ENCODE results near the gene KRR1.

The KRR1 gene

DNA sequence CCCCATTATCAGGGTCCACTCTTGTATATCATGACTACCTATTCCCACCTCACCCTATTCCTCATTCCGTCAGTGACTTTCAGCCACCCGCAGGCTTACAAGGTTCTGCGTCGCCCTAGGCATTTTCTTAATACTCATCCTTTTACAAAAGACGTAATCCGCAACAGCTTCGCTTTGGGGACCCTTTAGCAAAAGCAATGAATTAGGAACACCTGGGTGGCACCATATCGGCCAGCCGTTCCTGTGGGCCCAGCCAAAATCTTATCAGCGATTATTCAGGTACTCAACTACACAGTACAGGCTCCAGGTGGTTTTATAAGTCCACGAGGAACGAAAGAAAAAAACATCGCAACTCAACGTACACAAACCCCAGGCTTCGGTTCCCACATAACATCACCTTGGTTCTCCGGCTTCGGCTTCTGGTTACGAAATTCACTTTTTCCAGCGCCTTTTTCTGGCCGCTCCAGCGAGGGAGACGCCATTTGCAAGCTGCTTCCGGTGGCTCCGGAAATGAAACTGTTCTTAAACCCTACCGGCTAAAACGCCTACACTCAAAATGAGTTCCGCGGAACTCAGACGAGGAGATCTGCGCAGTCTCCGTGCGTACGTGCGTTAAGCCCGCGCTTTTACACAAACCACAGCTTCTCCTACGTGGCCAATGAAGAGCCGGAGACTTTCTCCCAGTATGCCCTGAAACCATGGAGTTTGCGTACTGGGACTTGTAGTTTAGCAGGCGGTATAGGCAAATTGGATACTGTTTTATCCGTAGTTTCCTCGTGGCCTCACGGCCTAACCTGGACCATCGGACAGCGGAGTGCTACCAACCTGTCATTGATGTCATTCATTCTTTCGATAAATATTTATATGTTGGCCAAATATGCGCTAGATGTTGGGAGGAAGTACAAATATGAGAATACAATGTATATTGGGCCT lies at the start of gene KRR1:
Gene KRR1 (minus strand): TSS at position 494 of the 933 bp plus-strand sequence. CDS start 12 bp downstream, at position 482.
- DNase-seq (ENCODE audit: low read depth, low spot score): peak; percentile 96

DNA sequence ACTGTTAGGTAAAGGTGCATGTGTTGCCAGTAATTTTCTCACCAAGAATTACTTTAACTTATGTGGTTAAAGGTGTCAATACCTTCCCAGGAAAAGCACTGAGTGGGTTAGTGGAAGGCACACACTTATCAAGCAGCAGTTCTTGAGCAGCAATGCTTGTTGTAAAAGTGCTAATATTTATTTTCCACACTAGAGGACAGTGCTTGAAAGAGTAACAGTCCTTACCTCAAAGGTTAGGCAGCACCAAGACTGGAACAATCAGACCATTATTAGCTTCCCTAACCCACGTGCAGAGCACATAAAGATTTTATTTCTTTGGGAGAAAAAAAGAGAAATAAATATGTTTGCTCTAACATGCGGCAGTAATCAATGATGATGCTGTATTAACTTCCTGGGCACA lies 48.8 kb upstream of the KRR1 start:
- no peak for DNase-seq (ENCODE audit: low read depth, low spot score)

DNA sequence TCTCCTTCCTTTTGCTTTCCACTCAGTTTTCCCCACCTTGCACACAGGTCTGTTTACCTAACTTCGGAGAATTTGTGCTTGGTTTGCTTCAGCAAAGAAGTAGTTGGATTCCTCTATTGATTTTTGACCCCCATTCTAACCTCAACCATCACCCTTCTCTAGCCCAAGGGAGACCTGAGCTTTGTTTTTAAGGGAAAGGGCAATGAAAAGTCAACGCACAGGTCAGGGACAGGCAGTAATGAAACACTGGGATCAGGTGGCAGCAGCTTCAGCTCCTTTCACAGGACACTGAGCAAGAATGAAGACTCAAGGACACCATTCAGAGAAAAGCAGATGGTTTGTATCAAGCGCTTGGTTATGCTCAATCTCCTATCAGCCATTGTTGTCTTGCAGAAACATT lies 46.9 kb upstream of the KRR1 start:
- no peak for DNase-seq (ENCODE audit: low read depth, low spot score)

DNA sequence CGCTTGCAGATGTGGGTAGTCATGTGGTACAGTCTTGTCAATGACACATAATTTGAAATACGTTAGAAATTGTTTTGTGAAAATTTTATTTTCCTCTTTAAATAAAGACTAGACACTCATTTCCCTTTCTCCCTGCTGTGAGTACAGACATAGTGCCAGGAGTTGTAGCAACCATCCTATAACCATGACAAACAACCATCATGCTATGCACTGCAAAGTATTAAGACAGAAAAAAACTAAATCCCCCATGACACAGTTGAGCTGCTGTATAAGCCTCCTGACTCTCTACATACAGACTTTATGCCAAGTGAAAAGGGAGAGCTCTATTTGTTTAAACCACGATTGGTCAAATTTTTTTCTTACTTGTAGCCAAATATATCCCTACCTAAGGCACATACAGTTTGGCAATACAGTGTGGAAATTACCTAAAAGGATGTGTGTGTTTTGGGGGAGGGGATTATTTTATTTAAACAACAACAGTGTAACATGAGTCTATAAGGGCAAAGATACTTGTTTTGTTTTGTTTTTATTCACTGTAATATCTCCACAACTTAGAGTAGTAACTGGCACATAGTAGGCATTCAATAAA lies 45.0 kb upstream of the KRR1 start:
- no peak for DNase-seq (ENCODE audit: low read depth, low spot score)

DNA sequence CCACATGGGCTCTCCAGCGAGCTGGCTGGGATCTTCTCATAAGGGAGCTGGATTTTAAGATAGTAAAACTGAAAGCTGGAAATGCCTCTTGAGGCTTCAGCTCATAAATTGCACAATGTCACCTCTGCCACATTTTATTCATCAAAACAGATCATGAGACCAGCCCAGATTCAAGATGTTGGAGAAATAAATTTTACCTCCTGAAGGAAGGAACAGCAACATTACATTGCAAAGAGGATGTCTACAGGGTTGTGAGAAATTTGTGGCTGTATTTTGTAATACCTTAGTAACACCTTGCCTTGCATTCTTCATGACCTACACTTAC lies 43.1 kb upstream of the KRR1 start:
- no peak for DNase-seq (ENCODE audit: low read depth, low spot score)

DNA sequence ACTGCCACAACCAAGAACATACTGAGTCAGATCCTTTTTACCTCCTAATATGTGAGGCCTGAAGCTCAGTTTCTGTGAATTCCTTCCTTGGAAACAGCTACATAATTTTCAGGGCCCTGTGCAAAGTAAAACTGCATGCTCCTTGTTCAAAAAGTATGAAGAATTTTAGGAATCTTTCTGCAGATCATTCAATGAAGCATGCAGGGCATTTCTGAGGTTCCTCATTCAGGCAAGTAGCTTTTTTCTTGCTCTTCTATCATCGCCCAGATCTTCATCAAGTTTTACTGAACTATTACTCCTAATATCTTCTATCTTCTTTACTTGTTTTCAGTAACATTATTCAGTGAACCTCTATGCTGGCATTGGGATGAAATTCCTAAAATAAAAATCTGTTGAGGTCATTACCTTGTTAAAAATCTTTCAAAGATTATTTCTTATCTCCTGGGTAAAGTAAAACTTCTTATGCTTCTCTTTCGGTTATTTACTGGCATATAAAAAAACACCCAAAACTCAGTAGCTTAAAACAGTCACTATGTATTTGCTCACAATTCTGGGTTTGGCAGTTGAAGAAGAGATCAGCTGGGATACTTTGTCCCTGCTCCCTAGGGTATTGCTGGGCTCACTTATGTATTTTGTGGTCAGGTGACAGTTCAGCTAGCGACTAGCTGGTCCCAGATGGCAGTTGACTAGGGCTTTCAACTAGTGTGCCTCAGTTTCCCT lies 42.6 kb upstream of the KRR1 start:
- DNase-seq (ENCODE audit: low read depth, low spot score): no peak

DNA sequence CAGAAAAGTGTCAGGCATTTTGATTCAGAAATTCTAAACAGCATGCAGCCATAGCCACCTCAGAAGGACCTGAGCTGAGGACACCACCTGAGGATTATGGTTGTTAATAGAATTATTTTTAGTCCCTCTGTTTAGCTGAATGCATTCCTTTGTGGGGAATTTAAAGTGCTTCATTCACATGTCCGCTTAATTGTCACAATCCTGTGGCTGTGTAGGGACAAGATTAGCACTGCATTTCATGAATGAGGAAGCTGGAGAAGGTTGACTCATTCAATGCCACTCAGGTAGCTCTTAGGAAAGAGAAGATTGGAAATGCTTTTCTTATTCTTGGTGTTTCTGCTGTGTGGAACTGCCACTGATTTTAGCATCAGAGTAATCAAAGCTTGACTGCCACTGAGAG lies 42.0 kb upstream of the KRR1 start:
- no peak for DNase-seq (ENCODE audit: low read depth, low spot score)

DNA sequence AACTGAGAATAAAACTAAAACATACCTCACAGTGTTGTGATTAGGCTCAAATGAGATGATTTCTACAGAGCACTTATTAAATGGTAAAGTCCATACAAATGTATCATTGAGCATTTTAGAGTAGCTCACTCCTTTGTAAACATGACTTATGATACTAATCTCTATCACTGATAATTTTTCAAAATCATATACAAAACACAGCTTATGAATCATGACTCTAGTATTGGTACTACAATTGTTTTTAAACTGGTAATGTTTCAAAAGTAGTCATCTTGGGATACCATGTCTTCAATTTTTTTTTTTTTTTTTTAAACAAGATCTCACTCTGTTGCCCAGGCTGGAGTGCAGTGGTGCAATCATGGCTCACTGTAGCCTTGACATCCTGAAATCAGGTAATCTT lies 40.1 kb upstream of the KRR1 start:
- no peak for DNase-seq (ENCODE audit: low read depth, low spot score)

DNA sequence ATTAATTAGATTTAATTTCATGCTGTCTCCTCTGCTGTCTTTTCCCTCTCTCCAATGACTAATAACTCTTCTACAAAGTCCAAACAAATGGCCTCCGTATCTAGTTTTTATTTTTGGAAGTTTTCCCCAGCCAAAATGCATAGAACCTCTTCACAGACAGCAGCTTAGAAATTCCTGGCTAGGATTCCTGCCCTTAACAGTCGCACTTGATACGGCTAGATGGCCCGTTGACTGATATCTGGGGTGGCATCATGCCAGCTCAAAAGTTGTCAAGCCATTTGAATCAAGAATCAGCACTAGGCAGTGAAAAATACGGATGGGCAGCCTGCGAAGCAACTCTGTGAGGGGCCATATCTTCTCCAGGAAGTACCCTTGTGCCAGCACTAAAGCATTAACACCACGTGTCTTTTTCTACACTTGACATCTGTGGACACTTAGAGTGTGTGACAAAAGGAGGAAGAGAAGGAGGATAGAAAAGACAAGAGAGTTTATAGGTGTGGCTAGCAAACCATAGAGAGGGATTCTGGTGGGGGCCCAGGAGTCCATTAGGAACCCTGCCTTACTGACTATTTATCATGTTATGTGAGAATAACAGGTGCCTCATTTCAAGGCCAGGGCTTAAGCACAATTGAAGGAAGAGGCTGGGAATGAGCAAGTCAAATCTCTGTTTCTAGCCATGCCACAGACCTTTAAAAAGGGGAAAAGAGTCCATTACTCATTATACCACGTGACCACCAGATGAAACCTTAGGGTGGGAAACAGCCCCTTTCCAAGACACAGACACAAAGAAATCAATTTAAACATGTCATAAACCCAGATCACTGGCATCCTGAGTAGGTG lies 39.2 kb upstream of the KRR1 start:
- no peak for DNase-seq (ENCODE audit: low read depth, low spot score)

DNA sequence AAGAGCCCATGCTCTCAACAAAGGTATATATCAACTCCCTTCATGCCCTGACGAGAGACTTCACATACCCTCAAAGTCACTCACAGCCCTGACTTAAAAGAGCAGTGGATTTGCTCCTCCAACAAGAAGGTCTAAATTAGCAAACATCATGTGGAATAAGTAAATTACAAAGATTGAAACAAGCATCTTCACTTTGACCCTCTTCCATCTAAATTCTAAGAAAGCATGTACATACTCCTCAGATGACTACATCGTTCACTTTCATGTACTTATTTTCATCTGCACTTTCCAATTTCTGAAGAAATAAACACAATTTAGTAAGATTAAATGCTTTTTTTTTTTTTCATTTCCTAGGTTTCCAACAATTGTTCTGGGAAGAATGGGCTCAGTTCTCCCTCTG lies 38.6 kb upstream of the KRR1 start:
- no peak for DNase-seq (ENCODE audit: low read depth, low spot score)

DNA sequence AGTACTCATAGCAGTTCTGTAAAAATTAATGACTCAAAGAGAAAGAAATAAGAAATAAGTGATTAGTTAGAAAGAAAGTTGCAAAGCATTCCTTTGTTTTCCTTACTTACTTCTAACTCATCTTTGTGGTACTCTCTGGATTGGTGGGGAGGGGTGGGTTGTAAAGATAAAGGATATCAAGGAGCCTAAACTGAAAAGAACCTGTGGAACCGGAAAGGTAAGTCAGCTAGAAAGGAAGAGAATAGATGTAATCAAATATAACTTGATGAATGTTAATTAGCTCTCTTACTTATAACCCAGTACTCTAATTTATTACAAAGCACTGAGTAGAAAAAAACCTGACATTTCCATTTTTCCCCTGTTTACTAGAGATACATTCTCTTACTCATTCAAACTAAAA lies 37.5 kb upstream of the KRR1 start:
- DNase-seq (ENCODE audit: low read depth, low spot score): no peak

DNA sequence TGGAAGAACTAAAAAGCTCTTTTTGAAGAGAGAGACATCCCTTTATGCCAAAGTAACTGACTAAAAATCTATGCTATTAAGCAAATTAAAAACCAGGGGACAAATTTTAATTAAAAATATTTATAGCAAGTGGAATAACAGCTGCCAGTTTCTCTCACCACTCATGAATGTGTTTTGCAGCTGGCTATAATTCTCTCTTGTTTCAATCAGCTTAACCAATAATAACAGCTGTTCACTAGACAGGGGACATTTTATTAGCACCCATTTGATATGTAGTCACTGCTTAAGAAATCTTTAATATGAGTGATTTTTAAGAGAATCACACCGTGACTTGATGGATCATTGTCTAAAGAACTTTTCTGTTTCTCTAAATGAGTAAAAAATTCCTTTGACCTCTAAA lies 34.2 kb upstream of the KRR1 start:
- DNase-seq (ENCODE audit: low read depth, low spot score): no peak

DNA sequence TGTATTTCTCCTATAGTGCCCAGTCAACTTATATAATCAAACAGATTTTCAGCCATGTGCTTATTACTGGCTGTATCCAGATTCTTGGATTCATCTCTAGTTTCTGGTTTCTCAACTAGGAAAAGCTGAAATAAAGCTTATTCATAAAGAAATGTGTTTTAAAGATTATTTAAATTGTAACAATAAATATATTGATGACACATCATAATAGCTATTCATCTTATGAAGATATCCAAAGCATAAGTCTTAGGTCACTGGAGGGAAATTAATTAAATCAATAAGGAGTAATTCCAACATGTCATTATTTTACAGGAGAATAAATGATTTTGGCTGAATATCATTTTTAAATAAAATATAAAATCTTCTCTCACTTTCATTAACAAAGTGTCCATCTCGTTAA lies 32.1 kb upstream of the KRR1 start:
- no peak for DNase-seq (ENCODE audit: low read depth, low spot score)

DNA sequence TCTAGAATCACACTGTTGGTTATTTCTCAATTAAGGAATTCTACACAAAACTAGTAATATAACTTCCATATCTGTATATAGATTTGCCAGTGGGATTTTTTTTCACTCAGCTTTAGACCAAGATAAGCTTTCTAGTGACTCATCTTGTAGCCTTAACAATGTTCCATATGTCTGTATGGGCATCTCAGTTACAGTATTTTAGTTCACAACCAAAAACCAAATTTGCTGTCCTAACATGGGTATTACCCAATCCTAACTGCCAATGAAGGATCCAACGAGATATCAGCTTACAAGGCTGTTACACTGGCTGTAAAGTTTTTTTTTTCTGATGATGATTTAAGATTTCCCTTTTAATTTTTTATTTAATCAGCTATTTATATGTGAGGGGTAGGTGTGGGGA lies 31.5 kb upstream of the KRR1 start:
- no peak for DNase-seq (ENCODE audit: low read depth, low spot score)

DNA sequence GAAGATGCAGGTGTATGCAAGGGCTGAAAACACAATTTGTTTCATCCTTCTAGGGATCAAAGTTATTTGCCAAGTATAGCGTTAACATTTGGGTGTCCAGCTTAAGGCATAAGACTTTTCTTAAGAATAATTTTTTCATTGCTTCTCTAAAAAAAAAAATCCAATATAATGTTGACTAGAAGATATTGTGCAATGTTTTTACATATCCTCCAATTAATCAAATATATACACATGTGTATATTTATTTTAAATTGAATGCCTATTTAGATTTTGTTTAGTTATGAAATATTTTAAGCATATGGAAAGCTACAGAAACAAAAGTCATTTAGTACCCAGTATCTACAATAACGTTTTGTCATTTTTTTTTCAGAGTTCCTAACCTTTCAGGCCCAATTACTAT lies 28.5 kb upstream of the KRR1 start:
- no peak for DNase-seq (ENCODE audit: low read depth, low spot score)

DNA sequence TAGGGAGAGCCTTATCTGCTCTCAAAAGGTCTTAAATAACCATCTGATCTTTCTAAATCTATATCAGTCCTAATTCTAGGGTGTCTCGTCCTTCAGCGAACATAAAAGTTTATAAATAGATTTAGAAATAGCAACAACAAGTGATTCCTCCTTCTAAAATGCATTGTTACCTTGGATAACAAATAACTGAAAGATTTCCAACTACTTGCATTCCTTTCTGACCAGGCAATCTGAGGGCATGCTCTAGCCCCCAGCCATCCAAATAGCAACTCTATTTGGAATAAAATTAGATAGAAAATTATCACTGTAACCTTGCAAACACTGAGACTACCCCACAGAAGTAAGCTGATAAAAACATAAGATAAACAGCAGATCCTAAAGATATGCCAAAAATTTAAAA lies 21.8 kb upstream of the KRR1 start:
- DNase-seq (ENCODE audit: low read depth, low spot score): no peak

DNA sequence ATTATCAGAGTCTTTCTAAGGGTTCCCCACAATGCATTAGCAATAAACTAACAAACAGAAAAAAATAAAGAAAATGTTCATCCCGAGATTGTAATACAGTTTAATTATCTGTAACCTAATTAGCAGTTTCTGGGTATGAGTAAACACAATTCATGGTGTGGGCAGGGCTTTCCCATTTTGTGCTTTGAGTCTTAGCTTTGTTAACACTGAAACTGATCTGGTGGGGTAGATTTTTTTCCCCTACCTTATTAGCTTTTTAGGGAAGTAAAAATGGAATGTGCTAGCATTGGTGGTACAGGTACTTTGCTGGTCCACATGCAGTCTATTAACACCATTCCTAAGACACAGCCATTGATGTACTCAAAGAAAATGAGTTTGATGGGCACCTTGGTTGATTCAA lies 18.4 kb upstream of the KRR1 start:
- DNase-seq (ENCODE audit: low read depth, low spot score): no peak

DNA sequence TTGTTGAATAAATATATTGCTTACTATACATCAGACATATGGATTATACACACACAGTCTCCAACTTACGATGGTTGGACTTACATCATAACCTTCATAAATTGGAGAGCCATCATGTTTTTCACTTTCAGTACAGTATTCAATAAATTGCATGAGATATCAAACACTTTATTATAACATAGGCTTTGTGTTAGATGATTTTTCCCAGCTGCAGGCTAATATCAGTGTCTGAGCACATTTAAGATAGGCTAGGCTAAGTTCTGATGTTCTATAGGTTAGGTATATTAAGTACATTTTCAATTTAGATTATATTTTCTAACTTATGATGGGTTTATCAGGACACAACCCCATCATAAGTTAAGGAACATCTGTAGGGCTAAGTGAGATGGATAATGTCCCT lies 17.9 kb upstream of the KRR1 start:
- DNase-seq (ENCODE audit: low read depth, low spot score): no peak

DNA sequence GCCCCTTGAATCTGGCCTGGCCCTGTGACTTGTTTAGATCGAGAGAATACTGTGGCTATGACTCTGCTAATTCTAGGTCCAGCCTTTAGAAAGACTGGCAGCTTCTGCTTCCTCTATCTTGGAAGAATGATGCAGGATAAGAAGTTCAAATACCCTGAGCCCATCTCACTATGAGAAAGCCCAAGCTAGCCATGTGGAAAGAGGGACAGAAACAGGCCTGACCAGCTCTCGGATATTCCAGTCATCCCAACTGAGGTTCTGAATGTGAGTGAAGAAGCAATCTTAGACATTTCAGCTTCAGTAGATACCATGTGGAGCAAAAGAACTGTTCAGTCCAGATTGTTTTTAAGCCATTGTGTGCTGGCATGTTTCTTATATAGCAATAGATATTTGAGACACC lies 17.3 kb upstream of the KRR1 start:
- DNase-seq (ENCODE audit: low read depth, low spot score): no peak

DNA sequence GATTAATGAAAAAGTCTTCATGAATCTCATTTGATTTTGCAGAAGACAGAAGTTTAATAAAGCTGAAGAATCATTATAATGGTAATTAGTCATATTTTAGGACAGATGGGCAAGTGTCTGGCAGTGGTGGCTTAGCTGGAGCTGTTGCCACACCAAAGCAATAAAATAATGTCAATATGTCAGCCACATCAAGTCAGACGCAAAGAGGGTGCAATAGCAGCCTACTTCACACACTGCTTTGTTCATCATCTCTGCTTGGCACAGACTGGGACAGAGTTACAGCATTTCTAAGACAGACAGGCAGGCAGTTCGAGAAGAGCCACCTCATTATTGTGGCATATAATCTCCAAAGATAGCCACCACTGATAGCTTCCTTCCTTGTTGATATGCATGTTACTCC lies 16.9 kb upstream of the KRR1 start:
- DNase-seq (ENCODE audit: low read depth, low spot score): no peak

DNA sequence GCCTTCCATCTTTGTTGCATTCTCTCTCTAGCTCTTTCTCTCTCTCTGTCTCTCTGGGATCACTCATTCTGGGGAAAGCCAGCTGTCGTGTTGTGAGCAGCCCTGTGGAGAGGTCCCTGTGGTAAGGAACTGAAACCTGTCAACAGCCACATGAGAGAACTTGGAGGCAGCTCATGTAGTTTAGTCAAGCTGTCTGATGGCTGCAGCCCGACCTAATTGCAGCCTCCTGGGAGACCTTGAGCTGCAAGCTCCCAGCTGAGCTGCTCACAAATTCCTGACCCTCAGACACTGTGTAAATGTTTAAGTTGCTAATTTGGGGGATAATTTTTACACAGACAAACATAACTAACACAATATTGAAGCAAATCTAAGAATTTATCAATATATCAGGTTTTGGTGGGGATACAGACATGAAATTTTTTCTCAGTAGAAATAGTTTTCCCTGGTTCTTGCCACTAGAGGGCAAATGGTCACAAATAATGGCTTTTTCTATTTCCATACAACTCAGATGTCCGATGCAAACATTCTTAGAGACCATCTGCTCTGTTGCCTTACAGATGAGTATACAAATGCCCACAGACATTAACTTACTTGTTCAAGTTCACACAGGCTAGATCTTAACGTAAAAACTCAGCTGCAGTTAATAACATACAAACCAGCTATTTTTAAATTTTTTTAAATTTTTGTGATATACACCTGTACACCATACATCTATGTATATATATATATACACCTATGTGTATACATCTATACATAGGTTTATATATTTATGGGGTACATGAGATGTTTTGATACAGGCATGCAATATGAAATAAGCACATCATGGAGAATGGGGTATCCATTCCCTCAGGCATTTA lies 15.5 kb upstream of the KRR1 start:
- no peak for DNase-seq (ENCODE audit: low read depth, low spot score)

Measured in brain pericyte (primary cell).